GM06990 (cell line): Measurements from ENCODE around the gene CLDN4.

Experiments
- DNase-seq: peaks from one replicate; pipeline ENCODE4 v3.0.0-alpha.2; 2011; ENCODE audit not compliant: insufficient read length; ENCODE audit errors: extremely low read depth
- H3K27me3 ChIP-seq: replicated peaks from 2 replicates; pipeline ENCODE4 v1.6.0; 2011; ENCODE audit warnings: low read length; ENCODE audit not compliant: control insufficient read depth, insufficient read depth
- H3K36me3 ChIP-seq: 2 replicates; pipeline ENCODE4 v1.5.1; 2011; ENCODE audit warnings: low read length; ENCODE audit not compliant: control insufficient read depth, insufficient read depth
- H3K4me3 ChIP-seq: replicated peaks from 2 replicates; pipeline ENCODE4 v1.5.1; 2011; ENCODE audit warnings: low read depth, mild to moderate bottlenecking, control low read depth, low read length
- TF ChIP-seq, protein P1 (sequence below): IDR thresholded peaks from 2 replicates; pipeline ENCODE4 v1.5.1; 2011; ENCODE audit warnings: low read length, control low read depth, mild to moderate bottlenecking, inconsistent platforms; ENCODE audit not compliant: insufficient read depth, poor library complexity, severe bottlenecking

The CLDN4 gene

DNA sequence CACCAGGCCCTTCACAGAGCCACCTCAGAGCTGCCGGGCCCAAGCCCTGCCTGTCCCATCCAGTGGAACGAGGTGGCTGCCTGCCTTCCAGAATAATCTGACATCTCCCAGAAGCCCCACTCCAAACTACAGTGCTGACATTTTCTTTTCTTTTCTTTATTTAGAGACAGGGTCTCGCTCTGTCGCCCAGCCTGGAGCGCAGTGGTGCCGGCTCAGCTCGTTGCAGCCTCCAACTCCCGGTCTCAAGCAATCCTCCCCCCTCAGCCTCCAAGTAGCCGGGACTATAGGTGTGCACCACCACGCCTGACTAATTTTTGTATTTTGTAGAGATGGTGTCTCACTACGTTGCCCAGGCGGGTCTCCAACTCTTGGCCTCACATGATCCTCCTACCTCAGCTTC, 30.5 kb downstream of the CLDN4 start:
- no peak for DNase-seq
- TF ChIP-seq, protein P1, sequence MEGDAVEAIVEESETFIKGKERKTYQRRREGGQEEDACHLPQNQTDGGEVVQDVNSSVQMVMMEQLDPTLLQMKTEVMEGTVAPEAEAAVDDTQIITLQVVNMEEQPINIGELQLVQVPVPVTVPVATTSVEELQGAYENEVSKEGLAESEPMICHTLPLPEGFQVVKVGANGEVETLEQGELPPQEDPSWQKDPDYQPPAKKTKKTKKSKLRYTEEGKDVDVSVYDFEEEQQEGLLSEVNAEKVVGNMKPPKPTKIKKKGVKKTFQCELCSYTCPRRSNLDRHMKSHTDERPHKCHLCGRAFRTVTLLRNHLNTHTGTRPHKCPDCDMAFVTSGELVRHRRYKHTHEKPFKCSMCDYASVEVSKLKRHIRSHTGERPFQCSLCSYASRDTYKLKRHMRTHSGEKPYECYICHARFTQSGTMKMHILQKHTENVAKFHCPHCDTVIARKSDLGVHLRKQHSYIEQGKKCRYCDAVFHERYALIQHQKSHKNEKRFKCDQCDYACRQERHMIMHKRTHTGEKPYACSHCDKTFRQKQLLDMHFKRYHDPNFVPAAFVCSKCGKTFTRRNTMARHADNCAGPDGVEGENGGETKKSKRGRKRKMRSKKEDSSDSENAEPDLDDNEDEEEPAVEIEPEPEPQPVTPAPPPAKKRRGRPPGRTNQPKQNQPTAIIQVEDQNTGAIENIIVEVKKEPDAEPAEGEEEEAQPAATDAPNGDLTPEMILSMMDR, result no peak
- no peaks in the 10 kb centered on the region; the same call in 1 of the 2 replicates for H3K27me3 ChIP-seq
- H3K36me3 ChIP-seq, result no peaks in the 10 kb centered on the region
- H3K4me3 ChIP-seq, result no peak overlapping the region

DNA sequence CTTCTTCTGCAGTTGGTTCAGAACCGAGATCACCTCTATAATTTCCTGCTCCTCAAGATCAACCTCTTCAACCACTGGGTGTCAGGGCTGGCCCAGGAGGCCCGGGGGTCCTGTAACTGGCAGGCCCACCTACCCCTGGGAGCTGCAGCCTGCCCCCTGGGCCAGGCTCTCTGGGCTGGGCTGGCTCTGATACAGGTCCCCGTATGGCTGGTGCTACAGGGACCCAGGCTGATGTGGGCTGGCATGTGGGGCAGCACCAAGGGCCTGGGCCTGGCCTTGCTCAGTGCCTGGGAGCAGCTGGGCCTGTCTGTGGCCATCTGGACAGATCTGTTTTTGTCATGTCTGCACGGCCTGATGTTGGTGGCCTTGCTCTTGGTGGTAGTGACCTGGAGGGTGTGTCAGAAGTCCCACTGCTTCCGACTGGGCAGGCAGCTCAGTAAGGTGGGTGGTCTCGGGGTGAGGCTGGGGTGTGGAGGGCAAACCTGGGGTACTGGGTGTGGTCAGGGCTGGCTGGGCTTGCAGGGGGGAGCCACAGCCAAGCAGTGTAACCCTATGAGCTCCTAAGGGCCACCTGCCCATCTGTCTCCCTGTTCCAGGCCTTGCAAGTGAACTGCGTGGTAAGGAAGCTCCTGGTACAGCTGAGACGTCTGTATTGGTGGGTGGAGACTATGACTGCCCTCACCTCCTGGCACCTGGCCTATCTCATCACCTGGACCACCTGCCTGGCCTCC, 34.4 kb downstream of the CLDN4 start:
- Histone ChIP-seq H3K4me3 (no peak overlapping the region), H3K27me3 (no peaks in the 10 kb centered on the region), H3K36me3 (no peaks in the 10 kb centered on the region)
- no peak for DNase-seq
- TF ChIP-seq, protein P1, result no peak

DNA sequence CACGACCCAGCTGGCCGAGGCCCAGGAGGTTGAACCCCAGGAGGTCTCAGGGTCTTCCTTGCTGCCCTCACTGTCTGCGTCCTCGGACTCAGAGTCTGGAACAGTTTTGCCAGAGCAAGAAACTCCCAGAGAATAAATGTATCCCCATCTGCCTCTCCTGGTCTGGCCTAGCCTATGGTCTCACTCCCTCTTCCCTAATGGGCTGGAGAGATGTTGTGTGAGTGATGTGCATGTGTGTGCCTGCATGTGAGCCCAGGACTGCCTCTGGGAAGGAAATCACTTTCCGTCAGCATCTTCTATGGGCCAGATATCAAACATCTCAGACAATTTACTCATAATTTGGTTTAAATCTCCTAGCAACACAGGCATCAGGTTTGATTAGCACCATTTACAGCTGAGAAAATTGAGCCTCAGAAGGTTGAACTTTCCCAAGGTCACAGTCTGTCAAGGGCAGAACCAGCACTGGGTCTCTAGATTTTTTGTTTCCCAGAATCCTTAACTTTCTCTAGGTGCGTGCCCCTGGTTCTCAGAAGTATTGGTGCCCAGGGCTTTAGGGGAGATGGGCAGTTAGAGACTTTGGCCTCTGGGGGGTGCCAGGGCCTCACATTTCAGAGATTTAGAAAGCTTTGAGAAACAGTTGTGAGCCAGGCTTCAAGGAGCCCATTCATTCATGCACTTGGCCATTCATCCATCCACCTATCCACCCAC, 35.1 kb downstream of the CLDN4 start:
- no peaks in the 10 kb centered on the region for H3K27me3 ChIP-seq
- H3K4me3 ChIP-seq, result no peak overlapping the region
- DNase-seq, result no peak
- TF ChIP-seq, protein P1, result peak; percentile 72
- H3K36me3 ChIP-seq, result no peaks in the 10 kb centered on the region

DNA sequence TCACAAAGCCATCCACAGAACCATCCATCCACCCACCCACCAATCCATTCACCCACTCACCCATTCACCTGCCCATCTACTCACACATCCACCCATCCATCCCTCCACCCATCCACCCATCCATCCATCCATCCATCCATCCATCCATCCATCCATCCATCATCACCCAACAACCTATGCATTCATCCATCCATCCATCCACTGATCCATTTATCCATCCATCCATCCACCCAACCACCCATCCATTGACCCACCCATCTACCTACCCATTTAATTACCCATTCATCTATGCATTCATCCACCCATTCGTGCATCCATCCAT, 35.6 kb downstream of the CLDN4 start:
- Histone ChIP-seq H3K36me3 (no peaks in the 10 kb centered on the region), H3K27me3 (no peaks in the 10 kb centered on the region), H3K4me3 (no peak overlapping the region)
- DNase-seq, result no peak
- TF ChIP-seq, protein P1, result no peak

DNA sequence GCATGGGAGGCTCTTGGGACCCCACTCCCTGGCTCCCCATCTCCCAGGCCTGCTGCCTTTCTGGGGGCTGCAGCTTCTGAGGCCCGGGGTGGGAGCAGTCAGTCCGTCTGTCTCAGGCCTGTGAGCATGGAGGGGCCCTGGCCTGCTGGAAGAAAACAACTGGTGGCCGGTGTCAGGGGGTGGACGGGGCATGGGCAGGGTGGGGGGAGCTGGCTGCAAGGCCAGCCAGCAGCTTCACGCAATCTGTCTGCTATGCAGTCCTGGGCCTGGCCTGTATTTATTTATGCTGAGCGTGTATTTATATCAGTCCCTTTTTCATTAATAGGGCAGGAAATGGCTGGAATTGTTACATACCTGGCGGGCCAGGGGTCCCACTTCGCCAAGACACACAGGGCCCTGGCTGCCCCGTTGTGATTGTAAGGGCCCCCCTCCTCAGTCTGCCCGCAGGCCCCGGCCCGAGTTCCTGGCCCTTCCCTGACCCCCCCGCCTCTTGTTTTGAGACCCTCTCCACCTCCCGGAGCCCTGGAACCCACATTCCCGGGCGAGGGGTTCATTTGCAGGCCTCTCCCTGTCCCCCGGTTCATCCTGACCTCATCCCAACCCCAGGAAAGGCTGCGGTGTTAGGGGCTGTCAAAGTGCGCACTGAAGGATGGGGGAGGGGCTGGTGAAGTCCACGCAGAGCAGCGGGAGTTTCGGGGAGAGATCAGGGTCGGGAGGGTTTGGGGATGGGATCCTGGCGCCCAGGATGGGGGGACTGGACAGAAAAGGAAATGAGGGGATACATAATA, 38.4 kb downstream of the CLDN4 start:
- Histone ChIP-seq H3K36me3 (no peaks in the 10 kb centered on the region), H3K4me3 (no peak overlapping the region), H3K27me3 (no peaks in the 10 kb centered on the region; the same call in 1 of the 2 replicates)
- TF ChIP-seq, protein P1, result no peak
- no peak for DNase-seq
